HepG2 (cell line): ENCODE results near the gene C14orf119. TPM values are rescaled to one million over a fixed set of nuclear protein-coding genes. Genes with fewer than 3 reads are reported as not detected.

Experiments
- EZH2 ChIP-seq: conservative IDR thresholded peaks from 2 replicates; pipeline ENCODE4 v1.6.1; 2012; ENCODE audit warnings: mild to moderate bottlenecking, low read depth, low read length, moderate library complexity
- FOXP1 ChIP-seq, 2 experiments: fragments of 450-650 bp in 1 of 2; IDR thresholded peaks; 2 replicates each; pipeline ENCODE4 v1.6.1; 2017 to 2018; ENCODE audit warnings: antibody characterized with exemption in 1 of 2
- GABPA ChIP-seq, 2 experiments: IDR thresholded peaks; 2 replicates each; pipeline ENCODE4 v1.6.1; 2011 to 2016; ENCODE audit warnings: low read depth in 2 of 2, low read length in 1 of 2, missing biosample characterization in 1 of 2, missing genetic modification characterization in 1 of 2
- GFI1 ChIP-seq: sonication (generic); formaldehyde crosslinking; IDR thresholded peaks from 2 replicates; pipeline ENCODE4 v1.5.0; 2020; ENCODE audit warnings: missing genetic modification reagents, mild to moderate bottlenecking, borderline replicate concordance
- HNRNPLL ChIP-seq: fragments of 200-400 bp; formaldehyde crosslinking; IDR thresholded peaks from 2 replicates; pipeline ENCODE4 v1.6.1; 2017; ENCODE audit warnings: mild to moderate bottlenecking, low read depth, low read length; ENCODE audit not compliant: poor library complexity, severe bottlenecking
- IKZF1 ChIP-seq: fragments of 450-650 bp; IDR thresholded peaks from 2 replicates; pipeline ENCODE4 v1.7.1; 2016
- MTA3 ChIP-seq: sonication (generic); formaldehyde crosslinking; IDR thresholded peaks from 2 replicates; pipeline ENCODE4 v1.4.0; 2020; ENCODE audit warnings: missing genetic modification reagents
- NFKBIZ ChIP-seq: IDR thresholded peaks from 2 replicates; pipeline ENCODE4 v1.6.1; 2018; ENCODE audit warnings: missing genetic modification reagents, missing compliant biosample characterization
- RFXANK ChIP-seq: IDR thresholded peaks from 2 replicates; pipeline ENCODE4 v1.6.1; 2016
- STAT5B ChIP-seq: sonication (generic); formaldehyde crosslinking; IDR thresholded peaks from 2 replicates; pipeline ENCODE4 v1.4.0; 2020; ENCODE audit warnings: missing genetic modification reagents
- ZBTB38 ChIP-seq: sonication (generic); formaldehyde crosslinking; IDR thresholded peaks from 2 replicates; pipeline ENCODE4 v1.5.1; 2020; ENCODE audit warnings: mild to moderate bottlenecking, missing genetic modification reagents
- ZBTB7B ChIP-seq: sonication (generic); formaldehyde crosslinking; IDR thresholded peaks from 2 replicates; pipeline ENCODE4 v1.4.0; 2020; ENCODE audit warnings: missing genetic modification reagents
- ZNF350 ChIP-seq: sonication (generic); formaldehyde crosslinking; IDR thresholded peaks from 2 replicates; pipeline ENCODE4 v1.4.0; 2020; ENCODE audit warnings: mild to moderate bottlenecking, low read depth, missing genetic modification reagents, borderline replicate concordance
- ZNF552 ChIP-seq: sonication (generic); formaldehyde crosslinking; IDR thresholded peaks from 2 replicates; pipeline ENCODE4 v1.9.0; 2022; ENCODE audit warnings: missing genetic modification reagents, mild to moderate bottlenecking, borderline replicate concordance
- ZNF556 ChIP-seq: sonication (generic); formaldehyde crosslinking; IDR thresholded peaks from 2 replicates; pipeline ENCODE4 v1.4.0; 2020; ENCODE audit warnings: mild to moderate bottlenecking, missing genetic modification reagents, borderline replicate concordance
- ZNF782 ChIP-seq: sonication (generic); formaldehyde crosslinking; IDR thresholded peaks from 2 replicates; pipeline ENCODE4 v1.4.0; 2020; ENCODE audit warnings: missing genetic modification reagents, mild to moderate bottlenecking, borderline replicate concordance
- polyA plus RNA-seq, 8 experiments: library from polyadenylated mRNA; depleted of rRNA in 3 of 8; stranded (reverse) in 7 of 8; unstranded in 1 of 8; fragments of >200 nt; fragmentation: Illumina TruSeq in 4 of 8; extraction: Trizol in 4 of 8; gene quantifications; 2 replicates each; pipeline versions ENCODE4 v1.2.1 to v1.2.3, GENCODE V29; 2011 to 2016; ENCODE audit warnings: low read depth in 4 of 8, missing spikeins in 1 of 8, mixed read lengths in 1 of 8; ENCODE audit not compliant: insufficient read depth in 1 of 8
- total RNA-seq, 5 experiments: library from RNA; depleted of rRNA; stranded (reverse); fragments of >200 nt; fragmentation: Illumina TruSeq; extraction: Trizol; gene quantifications; 2 replicates each; pipeline ENCODE4 v1.2.3, GENCODE V29; 2016; ENCODE audit warnings: low read depth in 1 of 5
- TF ChIP-seq, protein P1 (sequence below): IDR thresholded peaks from 2 replicates; pipeline ENCODE4 v1.6.1; 2012; ENCODE audit warnings: low read length, improper control_type of control experiment
- TF ChIP-seq, protein P2 (sequence below): IDR thresholded peaks from 2 replicates; pipeline ENCODE4 v1.6.1; 2016; ENCODE audit warnings: missing biosample characterization, missing genetic modification reagents, low read depth
- TF ChIP-seq, protein P3 (sequence below), 2 experiments: sonication (generic) in 1 of 2; formaldehyde crosslinking in 1 of 2; IDR thresholded peaks; 2 replicates each; pipeline versions ENCODE4 v1.5.1 to v1.6.1; 2011 to 2020; ENCODE audit warnings: borderline replicate concordance in 1 of 2, low read depth in 1 of 2, low read length in 1 of 2, mild to moderate bottlenecking in 1 of 2, missing genetic modification reagents in 1 of 2, moderate library complexity in 1 of 2
- TF ChIP-seq, protein P4 (sequence below): sonication (generic); formaldehyde crosslinking; IDR thresholded peaks from 2 replicates; pipeline ENCODE4 v1.9.0; 2021; ENCODE audit warnings: missing genetic modification reagents, borderline replicate concordance

Gene C14orf119
- total and polyA plus RNA-seq, 2 of the 13 experiments (the other 11 are each of a cell fraction or from before 2014, with no cell fraction given): 117 to 206 TPM

DNA sequence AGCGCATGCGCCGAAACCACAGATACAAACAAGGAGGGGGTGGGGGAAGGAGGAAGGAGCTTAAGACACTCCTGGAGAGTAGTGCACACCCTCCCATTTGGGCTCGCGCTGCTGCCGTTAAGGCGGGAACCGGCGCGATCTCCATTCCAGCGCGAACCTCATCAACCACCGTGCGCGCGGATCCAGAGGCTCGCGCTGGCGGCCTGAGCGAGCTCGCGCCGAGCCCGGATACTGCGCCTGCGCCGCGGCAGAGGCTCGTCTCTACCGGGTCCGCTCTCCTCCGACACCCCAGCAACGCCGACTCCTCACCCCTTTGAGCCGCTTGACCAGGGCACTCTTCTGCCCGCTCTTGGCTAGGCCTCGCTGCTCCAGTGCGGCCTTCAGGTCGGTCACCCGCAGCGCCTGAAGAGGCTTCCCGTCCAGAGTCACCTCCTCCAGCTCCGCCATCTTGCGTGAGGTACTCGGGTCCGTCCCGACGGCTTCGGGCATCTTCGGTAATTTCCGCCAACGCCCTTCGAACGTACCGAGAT is 574 bp upstream of the C14orf119 start, which contains the start of gene ACIN1 (continued):
- TF ChIP-seq, protein P1, sequence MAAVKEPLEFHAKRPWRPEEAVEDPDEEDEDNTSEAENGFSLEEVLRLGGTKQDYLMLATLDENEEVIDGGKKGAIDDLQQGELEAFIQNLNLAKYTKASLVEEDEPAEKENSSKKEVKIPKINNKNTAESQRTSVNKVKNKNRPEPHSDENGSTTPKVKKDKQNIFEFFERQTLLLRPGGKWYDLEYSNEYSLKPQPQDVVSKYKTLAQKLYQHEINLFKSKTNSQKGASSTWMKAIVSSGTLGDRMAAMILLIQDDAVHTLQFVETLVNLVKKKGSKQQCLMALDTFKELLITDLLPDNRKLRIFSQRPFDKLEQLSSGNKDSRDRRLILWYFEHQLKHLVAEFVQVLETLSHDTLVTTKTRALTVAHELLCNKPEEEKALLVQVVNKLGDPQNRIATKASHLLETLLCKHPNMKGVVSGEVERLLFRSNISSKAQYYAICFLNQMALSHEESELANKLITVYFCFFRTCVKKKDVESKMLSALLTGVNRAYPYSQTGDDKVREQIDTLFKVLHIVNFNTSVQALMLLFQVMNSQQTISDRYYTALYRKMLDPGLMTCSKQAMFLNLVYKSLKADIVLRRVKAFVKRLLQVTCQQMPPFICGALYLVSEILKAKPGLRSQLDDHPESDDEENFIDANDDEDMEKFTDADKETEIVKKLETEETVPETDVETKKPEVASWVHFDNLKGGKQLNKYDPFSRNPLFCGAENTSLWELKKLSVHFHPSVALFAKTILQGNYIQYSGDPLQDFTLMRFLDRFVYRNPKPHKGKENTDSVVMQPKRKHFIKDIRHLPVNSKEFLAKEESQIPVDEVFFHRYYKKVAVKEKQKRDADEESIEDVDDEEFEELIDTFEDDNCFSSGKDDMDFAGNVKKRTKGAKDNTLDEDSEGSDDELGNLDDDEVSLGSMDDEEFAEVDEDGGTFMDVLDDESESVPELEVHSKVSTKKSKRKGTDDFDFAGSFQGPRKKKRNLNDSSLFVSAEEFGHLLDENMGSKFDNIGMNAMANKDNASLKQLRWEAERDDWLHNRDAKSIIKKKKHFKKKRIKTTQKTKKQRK: no peak
- TF ChIP-seq, protein P2, sequence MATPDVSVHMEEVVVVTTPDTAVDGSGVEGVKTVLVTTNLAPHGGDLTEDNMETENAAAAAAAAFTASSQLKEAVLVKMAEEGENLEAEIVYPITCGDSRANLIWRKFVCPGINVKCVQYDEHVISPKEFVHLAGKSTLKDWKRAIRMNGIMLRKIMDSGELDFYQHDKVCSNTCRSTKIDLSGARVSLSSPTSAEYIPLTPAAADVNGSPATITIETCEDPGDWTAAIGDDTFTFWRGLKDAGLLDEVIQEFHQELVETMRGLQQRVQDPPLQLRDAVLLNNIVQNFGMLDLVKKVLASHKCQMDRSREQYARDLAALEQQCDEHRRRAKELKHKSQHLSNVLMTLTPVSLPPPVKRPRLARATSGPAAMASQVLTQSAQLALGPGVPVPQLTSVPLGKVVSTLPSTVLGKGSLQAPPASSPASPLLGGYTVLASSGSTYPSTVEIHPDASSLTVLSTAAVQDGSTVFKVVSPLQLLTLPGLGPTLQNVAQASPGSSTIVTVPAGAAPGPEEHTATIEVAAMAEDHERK (CRISPR knock-in tag): peak; percentile 18; the same call in 1 of the 2 replicates
- TF ChIP-seq ZNF552 (CRISPR knock-in tag) (peak; percentile 97), HNRNPLL (peak; percentile 88), GABPA (IDR thresholded peaks at IDR 0.05; ENCODE audit: low read depth, low read length) (no peak), GABPA (CRISPR knock-in tag; IDR thresholded peaks at IDR 0.05; ENCODE audit: low read depth) (no peak), ZNF350 (CRISPR knock-in tag) (peak; percentile 97), NFKBIZ (peak; percentile 96), IKZF1 (no peak), ZNF782 (CRISPR knock-in tag) (peak; percentile 100), ZBTB7B (no peak), STAT5B (CRISPR knock-in tag) (peak; percentile 90; the same call in 1 of the 2 replicates), ZBTB38 (CRISPR knock-in tag) (peak; percentile 97), MTA3 (CRISPR knock-in tag) (no peak), ZNF556 (CRISPR knock-in tag) (peak; percentile 98), RFXANK (CRISPR knock-in tag) (peak; percentile 66; the same call in 1 of the 2 replicates), FOXP1 (IDR thresholded peaks at IDR 0.05) (no peak), FOXP1 (CRISPR knock-in tag; IDR thresholded peaks at IDR 0.05) (peak; percentile 19; the same call in 1 of the 2 replicates), GFI1 (CRISPR knock-in tag) (no peak; the same call in 1 of the 2 replicates), EZH2 (no peak)
- TF ChIP-seq, protein P3, sequence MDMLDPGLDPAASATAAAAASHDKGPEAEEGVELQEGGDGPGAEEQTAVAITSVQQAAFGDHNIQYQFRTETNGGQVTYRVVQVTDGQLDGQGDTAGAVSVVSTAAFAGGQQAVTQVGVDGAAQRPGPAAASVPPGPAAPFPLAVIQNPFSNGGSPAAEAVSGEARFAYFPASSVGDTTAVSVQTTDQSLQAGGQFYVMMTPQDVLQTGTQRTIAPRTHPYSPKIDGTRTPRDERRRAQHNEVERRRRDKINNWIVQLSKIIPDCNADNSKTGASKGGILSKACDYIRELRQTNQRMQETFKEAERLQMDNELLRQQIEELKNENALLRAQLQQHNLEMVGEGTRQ (IDR thresholded peaks at IDR 0.05; ENCODE audit: low read depth, low read length): no peak
- TF ChIP-seq, protein P3 (CRISPR knock-in tag; IDR thresholded peaks at IDR 0.05; ENCODE audit: borderline replicate concordance): no peak
- TF ChIP-seq, protein P4, sequence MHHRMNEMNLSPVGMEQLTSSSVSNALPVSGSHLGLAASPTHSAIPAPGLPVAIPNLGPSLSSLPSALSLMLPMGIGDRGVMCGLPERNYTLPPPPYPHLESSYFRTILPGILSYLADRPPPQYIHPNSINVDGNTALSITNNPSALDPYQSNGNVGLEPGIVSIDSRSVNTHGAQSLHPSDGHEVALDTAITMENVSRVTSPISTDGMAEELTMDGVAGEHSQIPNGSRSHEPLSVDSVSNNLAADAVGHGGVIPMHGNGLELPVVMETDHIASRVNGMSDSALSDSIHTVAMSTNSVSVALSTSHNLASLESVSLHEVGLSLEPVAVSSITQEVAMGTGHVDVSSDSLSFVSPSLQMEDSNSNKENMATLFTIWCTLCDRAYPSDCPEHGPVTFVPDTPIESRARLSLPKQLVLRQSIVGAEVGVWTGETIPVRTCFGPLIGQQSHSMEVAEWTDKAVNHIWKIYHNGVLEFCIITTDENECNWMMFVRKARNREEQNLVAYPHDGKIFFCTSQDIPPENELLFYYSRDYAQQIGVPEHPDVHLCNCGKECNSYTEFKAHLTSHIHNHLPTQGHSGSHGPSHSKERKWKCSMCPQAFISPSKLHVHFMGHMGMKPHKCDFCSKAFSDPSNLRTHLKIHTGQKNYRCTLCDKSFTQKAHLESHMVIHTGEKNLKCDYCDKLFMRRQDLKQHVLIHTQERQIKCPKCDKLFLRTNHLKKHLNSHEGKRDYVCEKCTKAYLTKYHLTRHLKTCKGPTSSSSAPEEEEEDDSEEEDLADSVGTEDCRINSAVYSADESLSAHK (CRISPR knock-in tag): no peak
